Activated CD4-positive, alpha-beta T cell treated with anti-CD3 and anti-CD28 coated beads for 36 hours (primary cell): ENCODE data around the gene CCDC201. TPM values are rescaled to one million over a fixed set of nuclear protein-coding genes. Genes with fewer than 3 reads are reported as not detected.
"Not testable (repeated sequence)": the region's sequence is repeated elsewhere in the genome, so short reads cannot be mapped to it uniquely, and the experiment has no call there.

ENCODE experiments used
- ATAC-seq: fragments of 200-7000 bp; cut with Tn5 transposase; one replicate; pipeline ENCODE4 v1.10.0; 2021; ENCODE audit warnings: mild to moderate bottlenecking, moderate library complexity
- CTCF ChIA-PET: fragments of 350-600 bp; sonication (Branson Sonifier 250); formaldehyde crosslinking; loops from one replicate; lab custom pipeline; 2021; ENCODE audit warnings: antibody characterized with exemption; lab: Charles Lee
- POLR2A ChIA-PET: fragments of 350-600 bp; sonication (Branson Sonifier 250); formaldehyde crosslinking; loops from one replicate; lab custom pipeline; 2021; ENCODE audit warnings: antibody characterized with exemption, inconsistent platforms; lab: Charles Lee
- DNase-seq: peaks from one replicate; pipeline ENCODE4 v3.0.0-alpha.2; 2020
- H3K27ac Mint-ChIP-seq: one replicate; pipeline ENCODE4 v1.8.0; 2021; ENCODE audit warnings: mixed read lengths
- H3K27me3 Mint-ChIP-seq: one replicate; pipeline ENCODE4 v1.8.0; 2021; ENCODE audit warnings: mixed read lengths
- H3K36me3 Mint-ChIP-seq: one replicate; pipeline ENCODE4 v1.8.0; 2021; ENCODE audit warnings: low read depth, mixed read lengths
- H3K4me1 Mint-ChIP-seq: one replicate; pipeline ENCODE4 v1.8.0; 2021; ENCODE audit warnings: mixed read lengths
- H3K4me3 Mint-ChIP-seq: one replicate; pipeline ENCODE4 v1.8.0; 2021; ENCODE audit warnings: mild to moderate bottlenecking, moderate library complexity, mixed read lengths
- H3K9me3 Mint-ChIP-seq: one replicate; pipeline ENCODE4 v1.8.0; 2021; ENCODE audit warnings: low read depth, mixed read lengths
- intact Hi-C, 2 experiments: fragments of 100-400 bp; cut with DNase I in 1 of 2; cut with micrococcal nuclease in 1 of 2; formaldehyde crosslinking; loops; one replicate each; pipeline versions ENCODE4 v1.14.2 to v1.15.1; 2022 to 2024; cut with DNase I, micrococcal nuclease
- total RNA-seq, 2 experiments: library from RNA; stranded (reverse); gene quantifications; one replicate each; pipeline ENCODE4 v1.2.3, GENCODE V29; 2021

The CCDC201 gene
- total RNA-seq, 2 experiments from 2014 or later, result not detected

GRCh38 chr7:45812946-45813345 lies 59.9 kb downstream of the CCDC201 start:
- Mint-ChIP-seq H3K27ac (no peak overlapping the region), H3K9me3 (no peaks in the 10 kb centered on the region), H3K4me3 (no peak overlapping the region), H3K27me3 (no peaks in the 10 kb centered on the region), H3K4me1 (no peaks in the 10 kb centered on the region), H3K36me3 (peaks cover 2% of the 10 kb centered on the region)
- ChIA-PET POLR2A (no interaction called here), CTCF (no interaction called here)
- intact Hi-C loops, result no loop called here
- DNase-seq (no peak), ATAC-seq (no peak)

- intact Hi-C loops, H3K9me3 Mint-ChIP-seq, DNase-seq, H3K27ac Mint-ChIP-seq, H3K4me3 Mint-ChIP-seq, H3K27me3 Mint-ChIP-seq, H3K4me1 Mint-ChIP-seq, H3K36me3 Mint-ChIP-seq, CTCF ChIA-PET, ATAC-seq: not testable (repeated sequence)
- POLR2A ChIA-PET, result interaction anchor here (0.6 kb wide), 1 partner anchor 926 kb away, joined by 3 read pairs; no protein-coding TSS in a partner anchor
These were observed 61.1 kb downstream of the CCDC201 start for GRCh38 chr7:45811652-45812234.

- H3K9me3 Mint-ChIP-seq, CTCF ChIA-PET, H3K4me3 Mint-ChIP-seq, DNase-seq, H3K36me3 Mint-ChIP-seq, intact Hi-C loops, H3K27me3 Mint-ChIP-seq, H3K4me1 Mint-ChIP-seq, POLR2A ChIA-PET, ATAC-seq, H3K27ac Mint-ChIP-seq: not testable (repeated sequence)
These were observed 62.4 kb downstream of the CCDC201 start for GRCh38 chr7:45810451-45811005.

Other genes with a start within 250 kb of the CCDC201 start
- not detected for gene IGFBP1, start 15.4 kb upstream of the CCDC201 start, total RNA-seq
- under 1 TPM; 0.12 to 0.23 TPM for gene IGFBP3, start 48.2 kb upstream of the CCDC201 start, total RNA-seq